AG04450 (cell line): ENCODE measurements around the gene VHLL. TPM values are rescaled to one million over a fixed set of nuclear protein-coding genes. Genes with fewer than 3 reads are reported as not detected.

Experiments used
- CTCF ChIA-PET: fragments of 300-600, 350-600 bp; formaldehyde crosslinking; extraction: SDS; loops from one replicate; lab custom pipeline; 2022; ENCODE audit warnings: antibody characterized with exemption, inconsistent platforms; lab: Charles Lee
- POLR2A ChIA-PET: fragments of 350-600 bp; formaldehyde crosslinking; extraction: SDS; loops from one replicate; lab custom pipeline; 2021; ENCODE audit warnings: antibody characterized with exemption, inconsistent platforms; lab: Yijun Ruan, JAX
- DNase-seq: peaks from one replicate; pipeline ENCODE4 v3.0.0-alpha.2; 2011; ENCODE audit warnings: low read depth, low spot score
- H3K27ac ChIP-seq: one replicate; pipeline ENCODE4 v1.5.1; 2012; ENCODE audit warnings: low read depth, low read length, control low read depth
- H3K27me3 ChIP-seq: one replicate; pipeline ENCODE4 v1.6.0; 2012; ENCODE audit warnings: low read length; ENCODE audit not compliant: control insufficient read depth, insufficient read depth
- H3K4me3 ChIP-seq: 2 replicates; pipeline ENCODE4 v1.5.1; 2011; ENCODE audit warnings: mild to moderate bottlenecking, low read depth, low read length, control low read depth
- H3K9me3 ChIP-seq: 2 replicates; pipeline ENCODE4 v1.5.1; 2012; ENCODE audit warnings: low read length; ENCODE audit not compliant: control insufficient read depth, insufficient read depth
- polyA plus RNA-seq: library from polyadenylated mRNA; depleted of rRNA; stranded (reverse); fragments of >200 nt; gene quantifications from 2 replicates; pipeline ENCODE4 v1.2.3, GENCODE V29; 2011
- TF ChIP-seq, protein P1 (sequence below): IDR thresholded peaks from 2 replicates; pipeline ENCODE4 v1.5.1; 2011; ENCODE audit warnings: low read depth, low read length, control low read depth, inconsistent platforms

Gene VHLL
- polyA plus RNA-seq, 1 experiment: not detected

DNA sequence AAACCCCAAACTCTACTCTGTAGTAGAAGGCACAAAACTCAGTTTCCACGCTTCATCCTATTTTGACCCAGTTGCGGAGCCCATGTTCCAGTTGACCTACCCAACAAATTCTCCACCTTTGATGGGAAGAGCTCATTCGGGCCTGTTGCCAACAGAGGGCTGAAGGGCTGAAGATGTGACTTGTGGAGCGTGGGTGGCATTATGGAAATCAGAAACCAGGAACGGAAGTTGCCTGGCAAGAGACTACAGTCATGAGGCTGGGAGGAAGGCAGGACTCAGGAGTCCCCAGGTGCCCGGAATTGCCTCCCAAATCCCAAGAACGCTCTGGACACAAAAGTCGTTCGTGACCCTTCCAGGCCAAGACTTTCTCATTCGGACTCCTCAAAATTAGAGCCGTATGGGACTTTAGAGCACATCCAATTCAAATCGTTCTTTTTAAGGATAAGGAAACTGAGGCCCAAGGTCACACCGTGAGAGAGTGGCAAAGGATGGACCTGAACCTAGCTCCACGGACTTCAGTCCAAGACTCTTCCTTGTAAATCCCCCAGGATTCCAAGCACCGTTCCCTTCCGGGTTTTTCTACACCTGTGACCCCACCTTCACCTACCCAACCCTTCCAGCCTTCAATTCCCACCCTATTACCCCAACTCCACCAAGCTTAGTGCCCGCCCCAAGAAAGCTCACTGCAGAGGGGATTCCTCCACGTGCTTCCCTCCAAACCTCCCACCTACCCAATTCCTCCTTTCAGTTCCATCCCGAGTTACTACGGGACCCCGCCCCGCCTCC, 17.2 kb downstream of the VHLL start:
- Histone ChIP-seq H3K9me3 (no peaks in the 10 kb centered on the region), H3K27me3 (no peaks in the 10 kb centered on the region), H3K27ac (peak overlapping the region; percentile 68), H3K4me3 (peak overlapping the region; percentile 95)
- TF ChIP-seq, protein P1, sequence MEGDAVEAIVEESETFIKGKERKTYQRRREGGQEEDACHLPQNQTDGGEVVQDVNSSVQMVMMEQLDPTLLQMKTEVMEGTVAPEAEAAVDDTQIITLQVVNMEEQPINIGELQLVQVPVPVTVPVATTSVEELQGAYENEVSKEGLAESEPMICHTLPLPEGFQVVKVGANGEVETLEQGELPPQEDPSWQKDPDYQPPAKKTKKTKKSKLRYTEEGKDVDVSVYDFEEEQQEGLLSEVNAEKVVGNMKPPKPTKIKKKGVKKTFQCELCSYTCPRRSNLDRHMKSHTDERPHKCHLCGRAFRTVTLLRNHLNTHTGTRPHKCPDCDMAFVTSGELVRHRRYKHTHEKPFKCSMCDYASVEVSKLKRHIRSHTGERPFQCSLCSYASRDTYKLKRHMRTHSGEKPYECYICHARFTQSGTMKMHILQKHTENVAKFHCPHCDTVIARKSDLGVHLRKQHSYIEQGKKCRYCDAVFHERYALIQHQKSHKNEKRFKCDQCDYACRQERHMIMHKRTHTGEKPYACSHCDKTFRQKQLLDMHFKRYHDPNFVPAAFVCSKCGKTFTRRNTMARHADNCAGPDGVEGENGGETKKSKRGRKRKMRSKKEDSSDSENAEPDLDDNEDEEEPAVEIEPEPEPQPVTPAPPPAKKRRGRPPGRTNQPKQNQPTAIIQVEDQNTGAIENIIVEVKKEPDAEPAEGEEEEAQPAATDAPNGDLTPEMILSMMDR: no peak
- CTCF ChIA-PET: interaction anchor here (0.9 to 2.5 kb wide), 4 partner anchors 37 to 164 kb away, joined by 3 to 14 read pairs (median 8); no protein-coding TSS in a partner anchor
- DNase-seq: no peak
- POLR2A ChIA-PET: interaction anchor here (0.6 to 2.5 kb wide), 11 partner anchors 10 to 104 kb away, joined by 3 to 14 read pairs (median 5); partner anchors contain the start of genes GLMP and PMF1

DNA sequence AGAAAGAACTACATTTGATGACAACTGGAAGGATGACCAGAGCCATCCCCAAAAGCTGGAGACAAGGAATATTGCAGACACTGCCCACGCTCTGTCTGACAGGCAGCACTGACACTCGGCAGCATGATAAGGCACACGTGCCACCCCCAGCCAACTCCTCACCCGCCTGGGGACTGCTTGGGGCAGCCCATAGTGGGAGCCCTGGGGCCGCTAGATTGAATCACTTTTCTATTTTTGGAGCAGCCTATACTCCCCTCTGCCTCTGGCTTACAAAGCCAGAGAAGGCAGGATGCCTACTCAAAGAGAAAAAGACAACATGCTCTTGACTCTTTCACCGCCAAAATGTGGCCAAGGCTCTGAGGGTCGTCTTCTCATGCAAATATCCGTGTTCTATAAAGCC, 17.8 kb downstream of the VHLL start:
- no peaks in the 10 kb centered on the region for H3K27me3 ChIP-seq
- TF ChIP-seq, protein P1: no peak
- peak overlapping the region; percentile 68 for H3K27ac ChIP-seq
- ChIA-PET CTCF (interaction anchor here (1.6 kb wide), 1 partner anchor 56 kb away, joined by 7 read pairs; no protein-coding TSS in a partner anchor), POLR2A (interaction anchor here (0.9 to 2.5 kb wide), 2 partner anchors 9 to 14 kb away, joined by 3 to 14 read pairs; partner anchors contain the start of gene GLMP)
- H3K9me3 ChIP-seq: no peaks in the 10 kb centered on the region
- DNase-seq: no peak
- H3K4me3 ChIP-seq: peak overlapping the region; percentile 95

DNA sequence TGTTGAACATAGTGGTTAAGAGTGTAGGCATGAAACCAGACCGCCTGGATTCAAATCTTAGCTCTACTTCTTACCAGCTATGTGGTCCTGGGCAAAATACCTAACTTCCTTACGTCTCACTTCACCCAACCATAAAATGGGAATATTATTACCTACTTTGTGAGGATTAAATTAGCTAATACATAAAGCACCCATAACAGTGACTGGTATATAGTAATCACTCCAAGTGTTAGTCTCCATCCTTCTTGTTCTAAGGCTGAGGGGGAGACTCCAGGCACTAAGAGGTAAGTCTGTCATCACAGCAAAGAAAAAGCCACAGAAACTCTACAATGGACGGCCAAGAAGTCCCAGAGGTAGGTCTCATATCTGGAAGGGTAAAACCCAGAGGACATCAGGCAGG, 19.3 kb downstream of the VHLL start:
- Histone ChIP-seq H3K4me3 (no peak overlapping the region), H3K9me3 (no peaks in the 10 kb centered on the region), H3K27me3 (no peaks in the 10 kb centered on the region), H3K27ac (no peak overlapping the region)
- TF ChIP-seq, protein P1: no peak
- POLR2A ChIA-PET: no interaction called here
- no peak for DNase-seq
- CTCF ChIA-PET: interaction anchor here (1.7 kb wide), 1 partner anchor 39 kb away, joined by 7 read pairs; no protein-coding TSS in a partner anchor

DNA sequence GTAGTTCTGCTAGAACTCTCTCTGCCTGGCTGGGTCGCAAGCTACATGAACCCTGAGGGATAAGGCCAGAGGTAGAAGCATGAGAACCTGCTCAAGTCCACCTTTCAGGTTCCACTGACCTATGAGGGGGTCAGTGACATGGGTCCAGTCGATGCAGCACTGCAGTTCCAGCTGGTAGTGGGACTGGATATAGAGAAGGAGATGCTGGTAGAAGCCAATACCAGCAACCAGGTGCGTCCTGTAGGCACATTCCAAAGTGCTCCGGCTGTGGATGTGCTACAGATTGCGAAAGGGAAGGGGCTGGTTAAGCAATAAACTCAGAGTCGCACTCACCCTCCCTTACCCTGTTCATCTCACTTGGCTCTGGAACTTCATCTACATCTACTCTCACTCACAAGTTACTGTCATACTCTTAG, 22.1 kb downstream of the VHLL start:
- no peak overlapping the region for H3K4me3 ChIP-seq
- ChIA-PET CTCF (interaction anchor here (0.7 to 1.0 kb wide), 2 partner anchors 42 to 109 kb away, joined by 4 read pairs; no protein-coding TSS in a partner anchor), POLR2A (interaction anchor here (0.7 kb wide), 1 partner anchor 225 kb away, joined by 5 read pairs; no protein-coding TSS in a partner anchor)

More for the DNA sequence above, 22.1 kb downstream of the VHLL start:
- DNase-seq: no peak
- Histone ChIP-seq H3K27me3 (no peaks in the 10 kb centered on the region), H3K27ac (no peak overlapping the region), H3K9me3 (no peaks in the 10 kb centered on the region)
- TF ChIP-seq, protein P1: no peak
